ENCODE results near the gene RRP8. TPM values are rescaled to one million over a fixed set of nuclear protein-coding genes. Genes with fewer than 3 reads are reported as not detected.

The RRP8 gene
- total and polyA plus RNA-seq, 2 donors (not counting 1 experiment from before 2014, with no cell fraction given): 8.6 to 29.4 TPM

DNA sequence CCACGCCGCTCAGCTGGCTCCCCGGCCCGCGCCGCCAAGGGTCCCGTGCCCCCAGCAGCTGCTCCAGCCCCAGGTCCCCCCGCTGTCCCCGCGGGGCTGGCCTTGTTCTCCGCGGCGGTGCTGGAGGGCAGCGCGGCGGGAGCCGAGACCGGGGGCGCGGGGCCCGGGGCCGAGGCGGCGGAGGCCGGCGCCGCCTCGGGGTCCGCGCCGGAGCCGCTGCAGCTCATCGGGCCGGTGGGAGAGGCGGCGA is 8.5 kb upstream of the RRP8 start:
- TF ChIP-seq, protein P1, sequence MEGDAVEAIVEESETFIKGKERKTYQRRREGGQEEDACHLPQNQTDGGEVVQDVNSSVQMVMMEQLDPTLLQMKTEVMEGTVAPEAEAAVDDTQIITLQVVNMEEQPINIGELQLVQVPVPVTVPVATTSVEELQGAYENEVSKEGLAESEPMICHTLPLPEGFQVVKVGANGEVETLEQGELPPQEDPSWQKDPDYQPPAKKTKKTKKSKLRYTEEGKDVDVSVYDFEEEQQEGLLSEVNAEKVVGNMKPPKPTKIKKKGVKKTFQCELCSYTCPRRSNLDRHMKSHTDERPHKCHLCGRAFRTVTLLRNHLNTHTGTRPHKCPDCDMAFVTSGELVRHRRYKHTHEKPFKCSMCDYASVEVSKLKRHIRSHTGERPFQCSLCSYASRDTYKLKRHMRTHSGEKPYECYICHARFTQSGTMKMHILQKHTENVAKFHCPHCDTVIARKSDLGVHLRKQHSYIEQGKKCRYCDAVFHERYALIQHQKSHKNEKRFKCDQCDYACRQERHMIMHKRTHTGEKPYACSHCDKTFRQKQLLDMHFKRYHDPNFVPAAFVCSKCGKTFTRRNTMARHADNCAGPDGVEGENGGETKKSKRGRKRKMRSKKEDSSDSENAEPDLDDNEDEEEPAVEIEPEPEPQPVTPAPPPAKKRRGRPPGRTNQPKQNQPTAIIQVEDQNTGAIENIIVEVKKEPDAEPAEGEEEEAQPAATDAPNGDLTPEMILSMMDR (IDR thresholded peaks at IDR 0.05): no peak
- no peak for TF ChIP-seq EZH2 (IDR thresholded peaks at IDR 0.05; ENCODE audit: borderline replicate concordance, insufficient read depth, low read depth, low read length, poor library complexity, severe bottlenecking)
- ATAC-seq (ENCODE audit: low read depth) (peak; percentile 8), DNase-seq (no peak)
- H3K27me3 Mint-ChIP-seq: no peaks in the 10 kb centered on the region
- intact Hi-C loops (cut with micrococcal nuclease): loop anchor here (1.0 kb wide), 3 partner anchors 9 to 131 kb away; partner anchors contain the start of genes ARFIP2, ILK, MRPL17 and RRP8
- peak overlapping the region; percentile 71 for H2AFZ ChIP-seq (ENCODE audit: insufficient read depth, low read depth, low read length, poor library complexity, severe bottlenecking)
- peaks cover 2 to 71% of the 10 kb centered on the region in 2 experiments for H3K36me3 ChIP-seq (replicated peaks in 1 of 2; ENCODE audit: control extremely low read depth in 1 of 2, control insufficient read depth in 1 of 2, extremely low read depth in 1 of 2, insufficient read depth in 2 of 2, low read length in 1 of 2)
- H3K4me1 Mint-ChIP-seq: peaks cover 41% of the 10 kb centered on the region
- H3K4me1 ChIP-seq (ENCODE audit: control insufficient read depth in 2 of 2, insufficient read depth in 2 of 2, low read length in 2 of 2): peaks cover 24 to 33% of the 10 kb centered on the region in 2 donors
- CTCF ChIA-PET: interaction anchor here (0.6 to 4.7 kb wide), 10 partner anchors 8 to 99 kb away, joined by 3 to 33 read pairs (median 6); partner anchors contain the start of genes DCHS1 and MRPL17
- POLR2A ChIA-PET: interaction anchor here (0.7 to 2.1 kb wide), 9 partner anchors 8 to 222 kb away, joined by 3 to 19 read pairs (median 7); partner anchors contain the start of genes ARFIP2, ILK, MRPL17 and SMPD1
- H3K9me3 ChIP-seq (ENCODE audit: control extremely low read depth in 1 of 3, control insufficient read depth in 2 of 3, insufficient read depth in 1 of 3, low read length in 2 of 3): no peaks in the 10 kb centered on the region
- WGBS (ENCODE audit: insufficient coverage): under 1% methylated on average over 36 of the region's 36 CpGs
- peak overlapping the region; percentile 98 for H3K9ac ChIP-seq (ENCODE audit: low read length)
- H3K4me3 ChIP-seq (ENCODE audit: control extremely low read depth in 1 of 5, extremely low read depth in 1 of 5, insufficient read depth in 1 of 5, low read depth in 2 of 5, low read length in 4 of 5): peak overlapping the region; percentile 79 to 95 (median 82)
- no peaks in the 10 kb centered on the region for H3K9me3 Mint-ChIP-seq (ENCODE audit: insufficient read depth)
- H4K20me1 ChIP-seq (ENCODE audit: control insufficient read depth, insufficient read depth, low read length, poor library complexity, severe bottlenecking): no peaks in the 10 kb centered on the region
- H3K79me2 ChIP-seq (ENCODE audit: control insufficient read depth, insufficient read depth, low read length): peaks cover 42% of the 10 kb centered on the region
- H3K27ac Mint-ChIP-seq: peak overlapping the region; percentile 96
- peak overlapping the region; percentile 99 to 100 for H3K27ac ChIP-seq (ENCODE audit: low read length in 2 of 2)
- H3K27me3 ChIP-seq (replicated peaks in 1 of 4; ENCODE audit: control extremely low read depth in 1 of 4, control insufficient read depth in 3 of 4, insufficient read depth in 4 of 4, low read length in 3 of 4): no peaks in the 10 kb centered on the region
- peak overlapping the region; percentile 95 for H3K4me3 Mint-ChIP-seq
- H3K4me2 ChIP-seq (replicated peaks; ENCODE audit: low read depth, low read length, poor library complexity, severe bottlenecking): peak overlapping the region; percentile 71

Measured in B cell (primary cell).